ENCODE results near the gene HPCA. TPM values are rescaled to one million over a fixed set of nuclear protein-coding genes. Genes with fewer than 3 reads are reported as not detected.

Gene HPCA
- polyA plus RNA-seq, 6 donors from 2014 or later: not detected

- Mint-ChIP-seq H3K9me3 (peaks cover 0 to 6% (median 3%) of the 10 kb centered on the region in 7 donors), H3K27ac (peak overlapping the region in 1 of 6 donors; percentile 15), H3K4me1 (peaks cover 14 to 23% (median 20%) of the 10 kb centered on the region in 3 donors), H3K4me3 (no peak overlapping the region), H3K36me3 (peaks cover 0 to 10% of the 10 kb centered on the region in 2 donors), H3K27me3 (peaks cover 46 to 93% (median 70%) of the 10 kb centered on the region in 3 donors)
- ATAC-seq (ENCODE audit: low read depth in 2 of 2) (no peak), DNase-seq (no peak)
Observed at GRCh38 chr1:32896451-32896850, 10.2 kb downstream of the HPCA start.

DNA sequence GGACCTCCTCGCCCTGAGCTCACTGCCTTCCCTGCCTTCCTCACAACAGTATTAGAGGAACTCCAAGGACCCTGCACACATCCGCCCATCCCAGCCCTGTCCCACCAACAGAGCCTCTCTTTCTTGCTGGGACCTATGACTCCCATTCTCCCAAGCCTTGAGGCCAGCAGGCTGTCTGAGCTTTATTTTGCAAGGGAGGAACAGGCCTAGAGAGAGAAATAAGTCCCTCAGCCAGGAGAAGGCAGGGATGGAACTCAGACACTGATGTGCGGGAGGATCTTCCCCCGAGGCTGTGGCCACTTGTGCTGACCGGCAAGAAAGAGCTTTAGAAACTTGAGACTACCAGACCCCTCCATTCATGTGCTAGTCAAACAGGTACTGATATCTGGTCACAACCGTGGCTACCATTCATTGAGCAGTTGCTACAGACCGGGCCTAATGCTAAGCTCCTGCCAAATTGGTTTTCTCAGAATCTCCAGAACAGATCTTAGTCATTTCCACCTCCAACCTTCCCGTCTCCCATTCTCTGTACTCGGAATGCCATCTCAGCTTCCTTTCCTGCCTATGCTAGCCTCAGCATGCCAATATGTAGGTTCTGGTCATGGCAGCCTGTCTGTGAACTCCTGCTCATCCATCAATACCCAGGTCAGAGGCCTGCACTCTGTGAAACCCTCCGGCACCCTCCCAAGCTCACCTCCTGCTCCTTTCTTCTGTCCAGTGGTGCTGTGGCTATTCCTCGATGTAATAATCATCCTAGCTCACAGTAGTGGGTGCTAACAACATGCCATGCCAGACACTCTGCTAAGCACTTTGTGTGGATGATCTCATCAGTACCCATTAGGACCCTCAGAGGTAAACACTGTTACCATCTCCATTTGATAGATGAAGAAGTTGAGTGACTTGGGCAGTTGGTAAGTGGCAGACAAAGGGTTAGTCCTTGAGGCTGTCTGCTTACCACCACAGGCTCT is 11.1 kb downstream of the HPCA start:
- DNase-seq (no peak), ATAC-seq (ENCODE audit: low read depth in 2 of 2) (no peak)
- Mint-ChIP-seq H3K4me1 (peaks cover 11 to 21% (median 17%) of the 10 kb centered on the region in 3 donors), H3K9me3 (peaks cover 0 to 3% (median 2%) of the 10 kb centered on the region in 7 donors), H3K27me3 (peaks cover 42 to 93% (median 70%) of the 10 kb centered on the region in 3 donors), H3K4me3 (peak overlapping the region in 2 of 8 donors; percentile 14 to 29), H3K27ac (peak overlapping the region in 2 of 6 donors; percentile 44 to 51), H3K36me3 (peaks cover 0 to 4% of the 10 kb centered on the region in 2 donors)

GRCh38 chr1:32898056-32898455 is 11.8 kb downstream of the HPCA start:
- peaks cover 45 to 93% (median 70%) of the 10 kb centered on the region in 3 donors for H3K27me3 Mint-ChIP-seq
- no peaks in the 10 kb centered on the region for H3K36me3 Mint-ChIP-seq
- DNase-seq (no peak), ATAC-seq (ENCODE audit: low read depth in 2 of 2) (no peak)
- H3K9me3 Mint-ChIP-seq: peaks cover 0 to 3% (median 0%) of the 10 kb centered on the region in 7 donors
- peaks cover 9 to 16% (median 13%) of the 10 kb centered on the region in 3 donors for H3K4me1 Mint-ChIP-seq
- H3K4me3 Mint-ChIP-seq: no peak overlapping the region
- no peak overlapping the region for H3K27ac Mint-ChIP-seq

DNA sequence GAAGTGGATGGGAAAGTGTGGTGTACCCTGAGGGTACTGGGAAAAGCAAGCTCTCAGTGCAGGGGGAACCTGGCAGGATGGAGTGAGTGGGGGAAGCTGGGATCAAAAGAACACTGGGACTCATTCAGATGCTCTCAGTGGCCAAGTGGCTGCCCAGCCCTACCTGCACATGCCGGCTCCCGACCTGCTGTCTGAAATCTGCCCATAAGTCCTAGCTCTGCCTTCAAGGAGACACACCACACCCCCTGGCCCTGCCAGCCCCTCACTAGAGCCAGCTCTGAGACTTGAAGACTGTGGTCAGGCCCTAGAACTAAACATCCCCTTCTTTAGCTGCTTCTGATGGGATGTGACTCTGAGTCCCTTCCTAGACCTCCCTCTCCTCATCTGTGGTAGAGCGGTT is 12.7 kb downstream of the HPCA start:
- H3K27me3 Mint-ChIP-seq: peaks cover 48 to 90% (median 68%) of the 10 kb centered on the region in 3 donors
- H3K36me3 Mint-ChIP-seq: no peaks in the 10 kb centered on the region
- H3K27ac Mint-ChIP-seq: peak overlapping the region in 1 of 6 donors; percentile 54
- H3K4me3 Mint-ChIP-seq: peak overlapping the region in 2 of 8 donors; percentile 16 to 33
- no peak for DNase-seq
- H3K4me1 Mint-ChIP-seq: peaks cover 5 to 12% (median 5%) of the 10 kb centered on the region in 3 donors
- H3K9me3 Mint-ChIP-seq: peaks cover 0 to 3% (median 0%) of the 10 kb centered on the region in 7 donors
- ATAC-seq (ENCODE audit: low read depth in 2 of 2): no peak

DNA sequence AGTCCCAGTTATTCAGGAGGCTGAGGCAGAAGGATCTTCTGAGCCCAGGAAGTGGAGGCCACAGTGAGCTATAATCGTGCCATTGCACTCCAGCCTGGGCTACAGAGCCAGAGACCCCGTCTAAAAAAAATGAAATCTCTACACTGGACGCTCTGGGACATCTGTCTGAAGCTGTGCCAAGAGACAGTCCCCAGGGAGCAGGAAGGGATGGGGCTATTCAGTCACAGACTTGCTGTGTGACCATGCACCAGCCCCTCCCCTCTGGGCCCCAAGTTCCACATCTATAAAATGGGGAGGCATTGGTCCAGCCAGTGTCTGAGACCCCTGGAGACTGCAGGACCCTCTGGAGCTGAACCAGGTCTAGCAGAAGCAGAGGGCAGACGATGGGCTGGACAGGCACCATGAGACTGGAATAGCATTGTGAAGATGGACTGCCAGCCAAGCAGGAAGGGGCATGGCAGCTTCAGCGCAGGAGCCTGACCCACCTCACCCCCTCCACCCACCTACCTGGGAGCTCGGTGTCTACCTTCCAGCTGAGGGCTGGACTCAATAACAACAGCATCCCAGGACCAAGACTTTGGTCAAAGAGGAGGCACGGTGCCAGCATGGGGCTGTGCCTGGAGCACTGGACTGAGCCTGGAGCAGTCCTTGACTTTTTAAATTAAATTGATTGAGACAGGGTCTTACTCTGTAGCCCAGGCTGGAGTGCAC is 13.4 kb downstream of the HPCA start:
- no peak for ATAC-seq (ENCODE audit: low read depth in 2 of 2)
- H3K36me3 Mint-ChIP-seq: no peaks in the 10 kb centered on the region
- H3K9me3 Mint-ChIP-seq: peaks cover 0 to 3% (median 0%) of the 10 kb centered on the region in 7 donors
- peak overlapping the region in 5 of 8 donors; percentile 8 to 38 (median 16) for H3K4me3 Mint-ChIP-seq
- H3K27ac Mint-ChIP-seq: no peak overlapping the region
- H3K27me3 Mint-ChIP-seq: peaks cover 48 to 91% (median 75%) of the 10 kb centered on the region in 3 donors
- no peak for DNase-seq
- H3K4me1 Mint-ChIP-seq: peaks cover 5 to 11% (median 5%) of the 10 kb centered on the region in 3 donors

DNA sequence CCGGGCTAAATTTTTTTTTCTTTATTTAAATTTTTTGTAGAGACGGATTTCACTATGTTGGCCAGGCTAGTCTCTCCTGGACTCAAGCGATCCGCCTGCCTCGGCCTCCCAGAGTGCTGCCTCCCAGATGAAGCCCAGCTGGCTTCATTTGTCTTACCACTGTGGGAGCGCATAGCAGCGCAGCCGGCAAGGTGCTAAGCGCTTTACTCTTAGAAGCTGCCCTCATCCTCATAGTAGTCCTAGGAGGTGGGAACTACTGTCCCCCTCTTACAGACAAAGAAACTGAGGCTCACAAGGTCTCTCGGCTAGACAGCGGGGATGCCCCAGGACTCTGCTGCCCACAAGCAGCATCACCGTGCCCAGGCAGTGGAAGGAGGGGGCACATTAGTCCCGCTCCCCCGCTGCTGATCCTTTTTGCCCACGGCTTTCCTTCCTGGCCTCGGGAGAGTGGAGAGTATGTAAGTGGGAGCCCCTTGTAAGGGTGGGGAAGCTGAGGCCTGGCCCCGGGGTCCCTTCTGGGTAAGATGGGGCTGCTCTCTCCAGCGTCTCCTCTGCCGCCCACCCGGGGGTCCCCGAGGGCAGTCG is 14.2 kb downstream of the HPCA start:
- no peak for ATAC-seq (ENCODE audit: low read depth in 2 of 2)
- Mint-ChIP-seq H3K9me3 (peaks cover 0 to 3% (median 0%) of the 10 kb centered on the region in 7 donors), H3K4me3 (peak overlapping the region; percentile 47 to 86 (median 81)), H3K36me3 (no peaks in the 10 kb centered on the region), H3K27ac (no peak overlapping the region), H3K27me3 (peaks cover 48 to 84% (median 81%) of the 10 kb centered on the region in 3 donors), H3K4me1 (peaks cover 5 to 11% (median 5%) of the 10 kb centered on the region in 3 donors)
- DNase-seq: no peak

- Mint-ChIP-seq H3K4me1 (peaks cover 5 to 11% (median 5%) of the 10 kb centered on the region in 3 donors), H3K36me3 (no peaks in the 10 kb centered on the region), H3K27me3 (peaks cover 45 to 77% (median 74%) of the 10 kb centered on the region in 3 donors), H3K4me3 (peak within 1 kb of the TSS; percentile 54 to 89 (median 82)), H3K27ac (peak within 1 kb of the TSS in 1 of 6 donors; percentile 36), H3K9me3 (peaks cover 0 to 3% (median 0%) of the 10 kb centered on the region in 7 donors)
- ATAC-seq (ENCODE audit: low read depth in 2 of 2): peak; percentile 70 to 71
- DNase-seq: no peak
Observed at GRCh38 chr1:32900956-32901822, 14.9 kb downstream of the HPCA start, which contains the start of gene TMEM54. TMEM54 (minus strand) TSS chr1:32901389; CDS start chr1:32901238, 151 bp downstream.

GRCh38 chr1:32901823-32902534 is 15.7 kb downstream of the HPCA start:
- ATAC-seq (ENCODE audit: low read depth in 2 of 2) (no peak), DNase-seq (no peak)
- Mint-ChIP-seq H3K9me3 (peaks cover 0 to 3% (median 0%) of the 10 kb centered on the region in 7 donors), H3K27ac (peak overlapping the region in 1 of 6 donors; percentile 36), H3K36me3 (no peaks in the 10 kb centered on the region), H3K27me3 (peaks cover 37 to 69% (median 66%) of the 10 kb centered on the region in 3 donors), H3K4me1 (peaks cover 5 to 11% (median 5%) of the 10 kb centered on the region in 3 donors), H3K4me3 (peak overlapping the region; percentile 54 to 89 (median 82))

- H3K4me3 Mint-ChIP-seq: peak overlapping the region; percentile 54 to 85 (median 74)
- no peak overlapping the region for H3K27ac Mint-ChIP-seq
- H3K36me3 Mint-ChIP-seq: no peaks in the 10 kb centered on the region
- peaks cover 0 to 3% (median 0%) of the 10 kb centered on the region in 7 donors for H3K9me3 Mint-ChIP-seq
- peaks cover 5 to 11% (median 5%) of the 10 kb centered on the region in 3 donors for H3K4me1 Mint-ChIP-seq
- DNase-seq: no peak
- ATAC-seq (ENCODE audit: low read depth in 2 of 2): no peak
- peaks cover 31 to 64% (median 61%) of the 10 kb centered on the region in 3 donors for H3K27me3 Mint-ChIP-seq
Observed at GRCh38 chr1:32902535-32902920, 16.2 kb downstream of the HPCA start.

- Mint-ChIP-seq H3K27ac (no peak overlapping the region), H3K4me1 (peaks cover 5 to 11% (median 5%) of the 10 kb centered on the region in 3 donors), H3K27me3 (peaks cover 22 to 47% (median 44%) of the 10 kb centered on the region in 3 donors), H3K36me3 (no peaks in the 10 kb centered on the region), H3K4me3 (no peak overlapping the region), H3K9me3 (peaks cover 0 to 3% (median 0%) of the 10 kb centered on the region in 7 donors)
- DNase-seq (no peak), ATAC-seq (ENCODE audit: low read depth in 2 of 2) (no peak)
Observed at GRCh38 chr1:32903991-32904785, 17.9 kb downstream of the HPCA start.

DNA sequence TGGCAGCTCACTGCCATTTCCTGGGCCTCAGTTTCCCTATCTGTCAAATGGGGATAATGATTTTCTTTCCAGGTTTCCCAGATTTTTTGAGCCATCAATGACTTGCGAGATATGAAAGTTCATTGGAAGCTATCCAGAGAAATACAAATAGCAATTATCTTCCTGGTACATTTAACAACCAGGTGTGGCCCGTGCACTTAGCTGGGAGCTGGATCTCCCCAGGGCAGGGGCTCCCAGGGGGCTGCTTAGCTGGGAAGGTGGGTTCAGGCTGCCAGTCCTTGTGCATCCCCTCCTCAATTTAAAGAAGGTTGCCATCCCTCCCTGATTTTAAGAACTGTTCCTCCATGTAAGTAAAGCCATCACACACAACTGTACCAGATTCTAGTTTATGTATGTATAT is 18.5 kb downstream of the HPCA start:
- no peak for DNase-seq
- Mint-ChIP-seq H3K27me3 (peaks cover 22 to 44% (median 41%) of the 10 kb centered on the region in 3 donors), H3K27ac (no peak overlapping the region), H3K4me1 (peaks cover 5 to 11% (median 5%) of the 10 kb centered on the region in 3 donors), H3K9me3 (peaks cover 0 to 3% (median 0%) of the 10 kb centered on the region in 7 donors), H3K4me3 (no peak overlapping the region), H3K36me3 (no peaks in the 10 kb centered on the region)
- no peak for ATAC-seq (ENCODE audit: low read depth in 2 of 2)

Measured in naive B cell (primary cell).